COLO668 (cell line): ENCODE results near the gene NPR2.
A peak's percentile ranks its signal among the peaks of the same experiment; 100 is the strongest.

ENCODE experiments used
- DNase-seq: peaks from one replicate; lab custom pipeline; 2025; ENCODE audit not compliant: unreplicated experiment; lab: John Stamatoyannopoulos, UW

NPR2 gene

GRCh38 chr9:35798658-35799374 is 7.4 kb downstream of the NPR2 start:
- peak; percentile 17 for DNase-seq

GRCh38 chr9:35800530-35800929 is 9.1 kb downstream of the NPR2 start:
- DNase-seq: no peak

- DNase-seq: no peak
Measured at GRCh38 chr9:35801328-35802128, 10.1 kb downstream of the NPR2 start.

GRCh38 chr9:35806101-35806500 is 14.7 kb downstream of the NPR2 start:
- no peak for DNase-seq

- no peak for DNase-seq
Measured at GRCh38 chr9:35808433-35808832, 17.0 kb downstream of the NPR2 start.

GRCh38 chr9:35810122-35810521 is 18.7 kb downstream of the NPR2 start:
- no peak for DNase-seq

- DNase-seq: no peak
Measured at GRCh38 chr9:35811381-35812024, 20.1 kb downstream of the NPR2 start.

- peak; percentile 93 for DNase-seq
Measured at GRCh38 chr9:35812025-35812602, 20.7 kb downstream of the NPR2 start, which contains the start of gene SPAG8. TSS of gene SPAG8 (minus strand) at chr9:35812262. CDS start at chr9:35812147, 115 bp downstream.

- DNase-seq: peak; percentile 26
Measured at GRCh38 chr9:35813434-35814105, 22.2 kb downstream of the NPR2 start.

GRCh38 chr9:35814106-35814840 is 22.9 kb downstream of the NPR2 start:
- DNase-seq: peak; percentile 49

GRCh38 chr9:35814841-35815543 is 23.6 kb downstream of the NPR2 start, which contains the start of gene HINT2:
TSS of gene HINT2 (minus strand) at chr9:35815042. CDS start at chr9:35814979, 63 bp downstream.
- DNase-seq: peak; percentile 97

GRCh38 chr9:35816708-35817107 is 25.3 kb downstream of the NPR2 start:
- DNase-seq: peak; percentile 4

- no peak for DNase-seq
Measured at GRCh38 chr9:35818341-35818740, 26.9 kb downstream of the NPR2 start.

- no peak for DNase-seq
Measured at GRCh38 chr9:35820076-35820475, 28.7 kb downstream of the NPR2 start.

GRCh38 chr9:35822926-35823325 is 31.5 kb downstream of the NPR2 start:
- DNase-seq: no peak

- peak; percentile 23 for DNase-seq
Measured at GRCh38 chr9:35826071-35826701, 34.8 kb downstream of the NPR2 start.

- DNase-seq: no peak
Measured at GRCh38 chr9:35827486-35827885, 36.1 kb downstream of the NPR2 start.

GRCh38 chr9:35828716-35829083 is 37.3 kb downstream of the NPR2 start, which contains the start of gene FAM221B:
TSS of gene FAM221B (minus strand) at chr9:35828732. CDS start at chr9:35826161, 2,571 bp downstream.
- peak; percentile 33 for DNase-seq
